Upper lobe of left lung (tissue), 4 donors: ENCODE results near the gene TRPM2.

Experiments
- CTCF ChIP-seq, 6 experiments: fragments of 450-650 bp in 4 of 6; fragments of 200-600 bp in 2 of 6; sonication (generic) in 2 of 6; IDR thresholded peaks; one replicate each; pipeline ENCODE4 v1.5.1; 2016 to 2019; ENCODE audit warnings: antibody characterized with exemption in 6 of 6
- EP300 ChIP-seq, 4 donors: sonication (generic); formaldehyde crosslinking; IDR thresholded peaks; one replicate each; pipeline ENCODE4 v1.5.1; 2017; ENCODE audit warnings: antibody characterized with exemption in 4 of 4, control low read depth in 2 of 4
- POLR2A ChIP-seq, 4 donors: fragments of 450-650 bp; IDR thresholded peaks; one replicate each; pipeline ENCODE4 v1.5.1; 2016 to 2017; ENCODE audit warnings: antibody characterized with exemption in 4 of 4, mild to moderate bottlenecking in 2 of 4

DNA sequence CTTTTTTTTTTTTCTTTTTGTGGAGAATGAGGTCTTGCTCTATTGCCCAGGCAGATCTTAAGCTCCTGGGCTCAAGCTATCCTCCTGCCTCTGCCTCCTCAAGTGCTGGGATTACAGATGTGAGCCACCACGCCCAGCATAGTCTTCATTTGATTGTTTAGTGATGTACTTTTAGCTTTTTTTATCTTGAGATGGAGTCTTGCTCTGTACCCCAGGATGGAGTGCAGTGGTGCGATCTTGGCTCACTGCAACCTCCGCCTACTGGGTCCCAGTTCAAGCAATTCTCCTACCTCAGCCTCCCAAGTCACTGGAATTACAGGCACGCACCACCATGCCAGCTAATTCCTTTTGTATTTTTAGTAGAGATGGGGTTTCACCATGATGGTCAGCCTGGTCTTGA, 77.9 kb downstream of the TRPM2 start:
- no peak for TF ChIP-seq CTCF (IDR thresholded peaks at IDR 0.05)
- TF ChIP-seq POLR2A (IDR thresholded peaks at IDR 0.05): no peak
- TF ChIP-seq EP300 (IDR thresholded peaks at IDR 0.05): no peak
